ENCODE results near the gene CYGB.

Gene CYGB

DNA sequence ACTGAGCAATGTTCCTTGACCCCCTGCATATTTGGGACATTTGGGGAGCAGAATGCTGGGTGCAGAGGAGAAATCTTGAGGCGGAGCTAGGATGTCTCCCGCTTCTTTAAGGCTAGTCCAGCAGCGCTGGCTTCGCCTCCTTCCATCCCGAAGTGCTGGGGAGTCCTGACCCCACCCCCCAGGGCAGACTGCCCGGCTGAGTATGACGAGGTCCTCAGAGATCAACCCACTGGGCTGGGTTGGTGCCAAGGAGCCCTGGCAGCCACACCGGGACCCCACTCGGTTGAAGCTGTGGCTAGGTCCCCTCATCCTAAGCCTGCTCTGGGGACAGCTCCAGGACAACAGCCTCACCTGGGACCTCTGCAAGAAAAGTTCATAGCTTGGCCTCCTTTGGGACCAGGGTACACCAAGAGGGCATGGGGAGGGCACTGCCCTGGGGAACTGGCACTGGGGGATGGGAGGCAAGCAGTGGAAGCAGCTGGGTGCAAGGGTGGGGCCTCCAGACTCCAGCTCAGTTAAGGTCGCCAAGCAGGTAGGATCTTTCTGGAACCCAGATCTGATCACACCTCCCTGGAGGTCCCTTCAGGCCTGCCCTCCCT, 47.3 kb downstream of the CYGB start:
- Histone ChIP-seq H3K27ac (ENCODE audit: low read length) (no peak overlapping the region), H3K9ac (ENCODE audit: low read length) (no peak overlapping the region)

DNA sequence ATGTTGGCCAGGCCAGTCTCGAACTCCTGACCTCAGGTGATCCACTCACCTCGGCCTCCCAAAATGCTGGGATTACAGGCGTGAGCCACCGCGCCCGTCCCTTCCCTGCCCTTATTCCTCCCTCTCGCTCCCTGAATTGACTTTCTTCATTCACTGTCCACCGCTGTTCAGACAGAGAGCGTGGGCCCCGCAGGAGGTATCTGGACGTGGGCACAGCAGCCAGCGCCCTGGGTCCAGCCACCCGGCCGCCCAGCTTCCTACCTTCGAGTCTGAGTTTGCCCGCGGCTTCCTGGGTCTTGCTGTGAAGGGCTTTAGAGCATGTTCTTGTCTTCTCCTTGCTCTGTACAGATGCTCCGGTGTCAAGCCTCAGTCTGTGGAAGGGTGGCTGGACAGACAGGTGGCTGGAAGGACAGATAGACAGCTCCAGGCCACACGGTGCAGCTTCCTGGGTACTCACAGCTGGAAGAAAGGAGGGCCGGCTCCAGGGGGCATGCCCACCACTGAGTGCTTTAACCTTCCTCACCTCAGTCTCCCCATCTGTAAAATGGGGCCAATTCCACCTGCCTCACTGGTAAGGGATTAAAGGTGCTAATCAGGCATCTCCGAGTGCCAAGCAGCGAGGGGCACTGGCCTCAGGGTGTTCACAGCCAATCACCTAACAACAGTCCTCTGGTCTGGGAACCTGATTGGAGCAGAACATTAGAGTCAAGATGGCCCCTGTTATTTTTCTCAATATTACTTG, 49.9 kb downstream of the CYGB start:
- no peak overlapping the region for H3K9ac ChIP-seq (ENCODE audit: low read length)
- H3K27ac ChIP-seq (ENCODE audit: low read length), result no peak overlapping the region
- no peaks in the 10 kb centered on the region for H3K9me3 ChIP-seq (ENCODE audit: control insufficient read depth, low read depth, low read length)
- peaks cover 4% of the 10 kb centered on the region for H3K4me1 ChIP-seq (ENCODE audit: control insufficient read depth, low read depth, low read length)
- no peak overlapping the region for H3K4me3 ChIP-seq (ENCODE audit: low read length)
- H3K36me3 ChIP-seq (ENCODE audit: control insufficient read depth, low read depth, low read length), result no peaks in the 10 kb centered on the region
- H3K27me3 ChIP-seq (ENCODE audit: control insufficient read depth, insufficient read depth, low read length), result no peaks in the 10 kb centered on the region

More for the DNA sequence above, 47.3 kb downstream of the CYGB start:
- Histone ChIP-seq H3K4me1 (ENCODE audit: control insufficient read depth, low read depth, low read length) (peaks cover 12% of the 10 kb centered on the region), H3K4me3 (ENCODE audit: low read length) (no peak overlapping the region), H3K27me3 (ENCODE audit: control insufficient read depth, insufficient read depth, low read length) (no peaks in the 10 kb centered on the region), H3K36me3 (ENCODE audit: control insufficient read depth, low read depth, low read length) (no peaks in the 10 kb centered on the region), H3K9me3 (ENCODE audit: control insufficient read depth, low read depth, low read length) (no peaks in the 10 kb centered on the region)

DNA sequence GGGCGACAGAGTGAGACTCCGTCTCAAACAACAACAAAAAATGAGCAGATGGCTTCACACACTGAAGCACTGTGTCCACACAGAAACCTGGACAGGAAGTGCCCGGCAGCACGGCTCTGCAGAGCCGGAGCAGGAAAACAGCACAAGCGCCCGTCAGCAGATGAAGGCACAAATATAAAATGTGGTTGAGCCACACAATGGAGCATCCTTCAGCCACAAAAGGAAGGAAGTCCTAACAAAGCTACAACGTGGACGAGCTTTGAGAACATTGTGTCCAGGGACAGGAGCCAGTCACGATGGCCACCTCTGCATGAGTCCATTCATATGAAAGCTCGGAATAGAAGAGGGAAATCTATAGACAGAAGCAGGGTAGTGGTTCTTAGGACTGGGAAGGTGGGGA, 51.9 kb downstream of the CYGB start:
- Histone ChIP-seq H3K9ac (ENCODE audit: low read length) (no peak overlapping the region), H3K9me3 (ENCODE audit: control insufficient read depth, low read depth, low read length) (no peaks in the 10 kb centered on the region), H3K27ac (ENCODE audit: low read length) (no peak overlapping the region), H3K4me3 (ENCODE audit: low read length) (no peak overlapping the region), H3K27me3 (ENCODE audit: control insufficient read depth, insufficient read depth, low read length) (no peaks in the 10 kb centered on the region), H3K36me3 (ENCODE audit: control insufficient read depth, low read depth, low read length) (no peaks in the 10 kb centered on the region), H3K4me1 (ENCODE audit: control insufficient read depth, low read depth, low read length) (no peaks in the 10 kb centered on the region)

- Histone ChIP-seq H3K9me3 (ENCODE audit: control insufficient read depth, low read depth, low read length) (no peaks in the 10 kb centered on the region), H3K4me1 (ENCODE audit: control insufficient read depth, low read depth, low read length) (no peaks in the 10 kb centered on the region), H3K9ac (ENCODE audit: low read length) (no peak overlapping the region), H3K27me3 (ENCODE audit: control insufficient read depth, insufficient read depth, low read length) (no peaks in the 10 kb centered on the region), H3K4me3 (ENCODE audit: low read length) (no peak overlapping the region), H3K36me3 (ENCODE audit: control insufficient read depth, low read depth, low read length) (no peaks in the 10 kb centered on the region), H3K27ac (ENCODE audit: low read length) (no peak overlapping the region)
These were observed 53.2 kb downstream of the CYGB start for GRCh38 chr17:76484228-76484725.

DNA sequence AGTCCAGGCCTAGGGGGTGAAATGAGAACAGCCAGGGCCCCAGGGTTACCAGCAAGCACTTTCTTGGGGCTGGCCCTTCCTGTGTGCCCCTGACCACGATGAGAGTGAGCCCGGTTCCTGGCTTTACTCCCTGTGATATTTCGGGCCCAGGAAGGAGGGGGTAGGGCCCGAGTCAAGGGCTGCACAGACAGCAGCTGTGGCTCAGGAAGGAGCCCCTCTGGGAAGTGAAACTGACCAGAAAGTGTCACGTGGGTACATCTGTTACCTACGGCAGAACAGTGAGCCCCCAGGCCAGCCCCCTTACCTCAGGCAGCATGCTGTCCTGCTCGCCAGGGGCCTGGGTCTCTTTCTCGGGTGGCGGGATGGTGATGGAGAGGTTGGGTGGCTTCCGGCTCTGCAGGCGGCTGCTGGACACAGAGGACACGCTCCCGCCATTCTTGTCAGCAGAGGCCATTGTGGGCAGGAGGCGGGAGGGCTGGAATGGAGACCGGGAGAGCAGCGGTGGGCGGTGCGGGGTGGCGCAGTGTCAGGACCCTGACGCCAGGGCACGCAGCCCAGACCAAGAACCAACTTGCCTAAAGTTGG, 56.3 kb downstream of the CYGB start:
- H3K36me3 ChIP-seq (ENCODE audit: control insufficient read depth, low read depth, low read length), result no peaks in the 10 kb centered on the region
- H3K9ac ChIP-seq (ENCODE audit: low read length), result no peak overlapping the region
- no peaks in the 10 kb centered on the region for H3K4me1 ChIP-seq (ENCODE audit: control insufficient read depth, low read depth, low read length)
- no peaks in the 10 kb centered on the region for H3K9me3 ChIP-seq (ENCODE audit: control insufficient read depth, low read depth, low read length)
- H3K27ac ChIP-seq (ENCODE audit: low read length), result no peak overlapping the region
- H3K27me3 ChIP-seq (ENCODE audit: control insufficient read depth, insufficient read depth, low read length), result no peaks in the 10 kb centered on the region
- H3K4me3 ChIP-seq (ENCODE audit: low read length), result no peak overlapping the region

- no peak overlapping the region for H3K4me3 ChIP-seq (ENCODE audit: low read length)
- H3K4me1 ChIP-seq (ENCODE audit: control insufficient read depth, low read depth, low read length), result no peaks in the 10 kb centered on the region
- no peaks in the 10 kb centered on the region for H3K27me3 ChIP-seq (ENCODE audit: control insufficient read depth, insufficient read depth, low read length)
- no peak overlapping the region for H3K9ac ChIP-seq (ENCODE audit: low read length)
- H3K9me3 ChIP-seq (ENCODE audit: control insufficient read depth, low read depth, low read length), result no peaks in the 10 kb centered on the region
- H3K27ac ChIP-seq (ENCODE audit: low read length), result no peak overlapping the region
- no peaks in the 10 kb centered on the region for H3K36me3 ChIP-seq (ENCODE audit: control insufficient read depth, low read depth, low read length)
These were observed 56.9 kb downstream of the CYGB start for GRCh38 chr17:76480632-76481031.

DNA sequence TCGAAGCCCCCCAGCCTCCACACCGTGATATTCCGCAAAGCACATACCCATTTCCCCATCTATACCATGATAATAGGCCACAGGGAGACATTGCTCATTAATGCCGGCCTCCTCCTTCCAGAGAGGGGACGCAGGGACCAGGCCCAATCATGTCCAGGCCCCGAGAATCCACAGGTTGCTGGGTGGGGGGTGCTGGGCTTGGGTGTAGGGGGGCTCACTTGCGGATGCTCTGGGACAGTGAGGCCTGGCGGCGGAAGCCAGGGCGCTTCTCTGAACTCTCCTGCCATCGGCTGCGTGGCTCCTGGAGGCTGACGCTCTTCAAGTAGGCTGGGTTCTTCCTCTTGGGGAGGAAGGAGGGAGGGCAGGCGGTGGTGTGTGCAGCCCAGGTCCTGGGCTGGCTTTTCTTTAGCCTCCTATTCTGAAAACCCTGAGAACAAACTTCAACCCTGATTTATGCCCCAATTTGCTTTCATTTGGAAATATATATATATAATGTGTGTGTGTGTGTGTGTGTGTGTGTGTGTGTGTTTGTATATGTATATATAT, 57.9 kb downstream of the CYGB start:
- Histone ChIP-seq H3K4me3 (ENCODE audit: low read length) (no peak overlapping the region), H3K9ac (ENCODE audit: low read length) (no peak overlapping the region), H3K4me1 (ENCODE audit: control insufficient read depth, low read depth, low read length) (no peaks in the 10 kb centered on the region), H3K27me3 (ENCODE audit: control insufficient read depth, insufficient read depth, low read length) (no peaks in the 10 kb centered on the region), H3K36me3 (ENCODE audit: control insufficient read depth, low read depth, low read length) (no peaks in the 10 kb centered on the region), H3K9me3 (ENCODE audit: control insufficient read depth, low read depth, low read length) (no peaks in the 10 kb centered on the region), H3K27ac (ENCODE audit: low read length) (no peak overlapping the region)

DNA sequence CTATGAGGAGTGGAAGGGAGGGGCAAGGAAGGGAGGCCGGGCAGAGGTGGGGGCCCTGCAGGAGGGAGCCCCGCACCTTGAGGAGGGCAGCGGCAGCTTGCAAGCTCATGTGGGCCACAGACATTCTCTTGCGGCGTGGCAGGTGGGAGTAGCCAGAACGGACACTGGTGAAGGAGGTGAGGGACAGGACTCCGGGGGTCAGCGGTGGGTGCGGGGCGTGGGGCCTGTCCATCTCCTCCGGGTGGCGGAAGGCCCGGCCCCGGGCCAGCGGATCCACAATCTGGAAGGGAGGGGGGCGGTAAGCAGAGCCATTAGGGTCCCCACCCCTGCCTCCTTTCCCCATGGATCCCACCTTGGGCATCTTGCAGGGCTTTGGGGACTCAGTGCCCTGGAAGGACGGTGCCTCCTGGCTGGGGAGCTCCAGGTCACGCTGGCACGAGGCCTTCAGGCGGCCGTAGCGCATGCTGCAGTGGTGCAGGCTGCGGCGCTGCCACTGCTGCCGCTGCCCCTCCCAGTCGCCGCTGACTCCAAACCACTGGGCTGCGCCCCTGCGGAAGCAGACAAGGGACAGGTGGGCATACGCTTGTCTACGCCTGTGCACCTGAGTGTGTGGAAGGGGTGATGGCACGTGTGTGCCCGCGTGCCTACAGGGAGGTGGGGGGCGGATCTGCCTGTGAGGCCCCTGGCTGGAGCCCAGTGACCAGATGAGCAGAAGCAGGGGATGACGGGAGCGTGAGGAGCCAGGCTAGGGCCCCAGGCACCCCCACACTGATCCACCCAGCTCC, 58.6 kb downstream of the CYGB start:
- no peaks in the 10 kb centered on the region for H3K9me3 ChIP-seq (ENCODE audit: control insufficient read depth, low read depth, low read length)
- H3K36me3 ChIP-seq (ENCODE audit: control insufficient read depth, low read depth, low read length), result no peaks in the 10 kb centered on the region
- H3K27me3 ChIP-seq (ENCODE audit: control insufficient read depth, insufficient read depth, low read length), result no peaks in the 10 kb centered on the region
- no peak overlapping the region for H3K4me3 ChIP-seq (ENCODE audit: low read length)
- no peak overlapping the region for H3K9ac ChIP-seq (ENCODE audit: low read length)
- H3K4me1 ChIP-seq (ENCODE audit: control insufficient read depth, low read depth, low read length), result no peaks in the 10 kb centered on the region
- no peak overlapping the region for H3K27ac ChIP-seq (ENCODE audit: low read length)

- H3K9ac ChIP-seq (ENCODE audit: low read length), result no peak overlapping the region
- no peaks in the 10 kb centered on the region for H3K27me3 ChIP-seq (ENCODE audit: control insufficient read depth, insufficient read depth, low read length)
- no peaks in the 10 kb centered on the region for H3K36me3 ChIP-seq (ENCODE audit: control insufficient read depth, low read depth, low read length)
- no peaks in the 10 kb centered on the region for H3K9me3 ChIP-seq (ENCODE audit: control insufficient read depth, low read depth, low read length)
- H3K4me1 ChIP-seq (ENCODE audit: control insufficient read depth, low read depth, low read length), result no peaks in the 10 kb centered on the region
- H3K27ac ChIP-seq (ENCODE audit: low read length), result no peak overlapping the region
- no peak overlapping the region for H3K4me3 ChIP-seq (ENCODE audit: low read length)
These were observed 59.4 kb downstream of the CYGB start for GRCh38 chr17:76478097-76478496.

GRCh38 chr17:76477576-76477975, 59.9 kb downstream of the CYGB start:
- no peak overlapping the region for H3K9ac ChIP-seq (ENCODE audit: low read length)
- H3K9me3 ChIP-seq (ENCODE audit: control insufficient read depth, low read depth, low read length), result no peaks in the 10 kb centered on the region
- no peaks in the 10 kb centered on the region for H3K27me3 ChIP-seq (ENCODE audit: control insufficient read depth, insufficient read depth, low read length)
- no peak overlapping the region for H3K4me3 ChIP-seq (ENCODE audit: low read length)
- no peak overlapping the region for H3K27ac ChIP-seq (ENCODE audit: low read length)
- no peaks in the 10 kb centered on the region for H3K36me3 ChIP-seq (ENCODE audit: control insufficient read depth, low read depth, low read length)
- H3K4me1 ChIP-seq (ENCODE audit: control insufficient read depth, low read depth, low read length), result no peaks in the 10 kb centered on the region

All from iPS-18a (cell line).